Transverse colon (tissue), 4 donors: ENCODE data around the gene ALKBH5. TPM values are rescaled to one million over a fixed set of nuclear protein-coding genes. Genes with fewer than 3 reads are reported as not detected.

ENCODE experiments used
- DNase-seq: peaks from one replicate; pipeline ENCODE4 v3.0.0-alpha.2; 2019
- H3K27ac ChIP-seq, 4 donors: fragments of 200-600 bp; sonication (generic); 2 replicates each; pipeline ENCODE4 v1.5.1; 2016 to 2018; ENCODE audit warnings: inconsistent platforms in 4 of 4
- H3K27me3 ChIP-seq: fragments of 200-600 bp; sonication (generic); 2 replicates; pipeline ENCODE4 v1.5.1; 2017; ENCODE audit warnings: inconsistent platforms
- H3K36me3 ChIP-seq, 4 donors: fragments of 200-600 bp; sonication (generic); 2 replicates each; pipeline ENCODE4 v1.5.1; 2017 to 2019; ENCODE audit warnings: inconsistent platforms in 4 of 4
- H3K4me1 ChIP-seq, 4 donors: fragments of 200-600 bp; sonication (generic); 2 replicates each; pipeline ENCODE4 v1.5.1; 2017 to 2020; ENCODE audit warnings: inconsistent platforms in 4 of 4
- H3K4me3 ChIP-seq, 4 donors: fragments of 200-600 bp; sonication (generic); 1 replicate in 1 of 4; 2 replicates in 3 of 4; pipeline versions ENCODE4 v1.5.1 to v1.6.1; 2017 to 2019; ENCODE audit warnings: inconsistent platforms in 4 of 4
- H3K9me3 ChIP-seq, 2 donors: fragments of 200-600 bp; sonication (generic); 2 replicates each; pipeline ENCODE4 v1.5.1; 2017 to 2019; ENCODE audit warnings: inconsistent platforms in 2 of 2
- EP300 ChIP-seq: sonication (generic); formaldehyde crosslinking; IDR thresholded peaks from one replicate; pipeline ENCODE4 v1.6.1; 2017; ENCODE audit warnings: antibody characterized with exemption, low read depth
- POLR2A ChIP-seq: fragments of 450-650 bp; IDR thresholded peaks from one replicate; pipeline ENCODE4 v1.6.1; 2016; ENCODE audit warnings: antibody characterized with exemption, mild to moderate bottlenecking, moderate library complexity
- POLR2AphosphoS5 ChIP-seq, 3 donors: sonication (generic); formaldehyde crosslinking; IDR thresholded peaks; one replicate each; pipeline ENCODE4 v1.6.1; 2016; ENCODE audit warnings: antibody characterized with exemption in 3 of 3
- WGBS, 2 donors: methylation state at CpG; one replicate each; pipeline ENCODE4 v1.1.5; 2018; ENCODE audit warnings: low coverage in 1 of 2; 5-methylcytosine and 5-hydroxymethylcytosine counted together
- in situ Hi-C, 4 donors: fragments of 200-750 bp; cut with MboI; loops; one replicate each; pipeline versions ENCODE4 v1.15.0 to v1.15.1; 2017; ENCODE audit warnings: low sequenced_read_pairs in 3 of 4, low pct_ligation_motif_present in 1 of 4, low pct_unique_long_range_greater_than_20kb in 1 of 4
- intact Hi-C: fragments of 100-400 bp; cut with DNase I; formaldehyde crosslinking; loops from one replicate; pipeline ENCODE4 v1.15.1; 2023; ENCODE audit warnings: low total_unique reads
- total RNA-seq, 4 donors: library from RNA; depleted of rRNA; stranded (reverse); fragments of >200 nt; gene quantifications; one replicate each; pipeline ENCODE4 v1.1.0, GENCODE V29; 2016
- TF ChIP-seq, protein P1 (sequence below), 5 experiments: fragments of 200-600 bp in 3 of 5; fragments of 450-650 bp in 2 of 5; sonication (generic) in 3 of 5; IDR thresholded peaks; 1 replicate in 2 of 5; 2 replicates in 3 of 5; pipeline ENCODE4 v1.5.1; 2016 to 2017; ENCODE audit warnings: antibody characterized with exemption in 5 of 5, inconsistent platforms in 3 of 5, mild to moderate bottlenecking in 2 of 5, moderate library complexity in 1 of 5

Gene ALKBH5
- total RNA-seq, 4 donors from 2014 or later, result 69.2 to 109 (median 88.4) TPM

GRCh38 chr17:18231164-18231563, 47.5 kb downstream of the ALKBH5 start:
- no peak overlapping the region for H3K4me3 ChIP-seq
- no peaks in the 10 kb centered on the region for H3K27me3 ChIP-seq
- H3K27ac ChIP-seq, result no peak overlapping the region
- in situ Hi-C loops, result no loop called here
- WGBS, 2 donors, result 59 to 76% methylated on average over 3 to 9 of the region's 9 CpGs
- H3K9me3 ChIP-seq, result no peaks in the 10 kb centered on the region
- H3K4me1 ChIP-seq, result peaks cover 4 to 6% (median 5%) of the 10 kb centered on the region in 4 donors
- intact Hi-C loops, result no loop called here
- no peak for DNase-seq
- H3K36me3 ChIP-seq, result no peaks in the 10 kb centered on the region
- TF ChIP-seq POLR2AphosphoS5 (IDR thresholded peaks at IDR 0.05) (no peak), EP300 (no peak), POLR2A (no peak)
- TF ChIP-seq, protein P1, sequence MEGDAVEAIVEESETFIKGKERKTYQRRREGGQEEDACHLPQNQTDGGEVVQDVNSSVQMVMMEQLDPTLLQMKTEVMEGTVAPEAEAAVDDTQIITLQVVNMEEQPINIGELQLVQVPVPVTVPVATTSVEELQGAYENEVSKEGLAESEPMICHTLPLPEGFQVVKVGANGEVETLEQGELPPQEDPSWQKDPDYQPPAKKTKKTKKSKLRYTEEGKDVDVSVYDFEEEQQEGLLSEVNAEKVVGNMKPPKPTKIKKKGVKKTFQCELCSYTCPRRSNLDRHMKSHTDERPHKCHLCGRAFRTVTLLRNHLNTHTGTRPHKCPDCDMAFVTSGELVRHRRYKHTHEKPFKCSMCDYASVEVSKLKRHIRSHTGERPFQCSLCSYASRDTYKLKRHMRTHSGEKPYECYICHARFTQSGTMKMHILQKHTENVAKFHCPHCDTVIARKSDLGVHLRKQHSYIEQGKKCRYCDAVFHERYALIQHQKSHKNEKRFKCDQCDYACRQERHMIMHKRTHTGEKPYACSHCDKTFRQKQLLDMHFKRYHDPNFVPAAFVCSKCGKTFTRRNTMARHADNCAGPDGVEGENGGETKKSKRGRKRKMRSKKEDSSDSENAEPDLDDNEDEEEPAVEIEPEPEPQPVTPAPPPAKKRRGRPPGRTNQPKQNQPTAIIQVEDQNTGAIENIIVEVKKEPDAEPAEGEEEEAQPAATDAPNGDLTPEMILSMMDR (IDR thresholded peaks at IDR 0.05), result no peak

DNA sequence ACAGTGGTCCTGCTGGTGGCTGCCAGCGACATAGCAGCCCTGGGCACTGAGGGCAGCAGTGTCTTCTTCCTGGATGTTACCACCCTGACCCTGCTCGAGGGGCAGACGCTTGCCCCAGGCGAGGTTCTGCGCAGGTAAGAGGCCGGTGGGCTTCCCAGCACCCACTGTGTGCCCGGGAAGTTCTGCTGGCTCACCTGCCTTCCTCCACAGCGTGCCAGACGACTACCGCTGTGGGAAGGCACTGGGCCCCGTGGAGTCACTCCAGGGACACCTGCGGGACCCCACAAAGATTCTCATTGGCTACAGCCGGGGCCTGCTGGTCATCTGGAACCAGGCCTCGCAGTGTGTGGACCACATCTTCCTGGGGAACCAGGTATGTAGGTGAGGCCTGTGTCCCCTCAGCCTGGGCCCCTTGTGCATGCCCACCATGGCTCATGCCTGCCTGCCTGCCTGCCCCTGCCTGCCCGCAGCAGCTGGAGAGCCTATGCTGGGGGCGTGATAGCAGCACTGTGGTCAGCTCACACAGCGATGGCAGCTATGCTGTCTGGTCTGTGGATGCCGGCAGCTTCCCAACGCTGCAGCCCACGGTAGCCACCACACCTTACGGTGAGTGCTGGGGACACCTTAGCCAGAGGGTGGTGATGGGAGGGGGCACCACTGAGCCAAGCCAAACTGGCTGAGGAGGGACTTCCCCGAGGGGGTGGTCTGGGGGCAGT, 50.3 kb downstream of the ALKBH5 start:
- H3K36me3 ChIP-seq, result no peaks in the 10 kb centered on the region
- DNase-seq, result no peak

DNA sequence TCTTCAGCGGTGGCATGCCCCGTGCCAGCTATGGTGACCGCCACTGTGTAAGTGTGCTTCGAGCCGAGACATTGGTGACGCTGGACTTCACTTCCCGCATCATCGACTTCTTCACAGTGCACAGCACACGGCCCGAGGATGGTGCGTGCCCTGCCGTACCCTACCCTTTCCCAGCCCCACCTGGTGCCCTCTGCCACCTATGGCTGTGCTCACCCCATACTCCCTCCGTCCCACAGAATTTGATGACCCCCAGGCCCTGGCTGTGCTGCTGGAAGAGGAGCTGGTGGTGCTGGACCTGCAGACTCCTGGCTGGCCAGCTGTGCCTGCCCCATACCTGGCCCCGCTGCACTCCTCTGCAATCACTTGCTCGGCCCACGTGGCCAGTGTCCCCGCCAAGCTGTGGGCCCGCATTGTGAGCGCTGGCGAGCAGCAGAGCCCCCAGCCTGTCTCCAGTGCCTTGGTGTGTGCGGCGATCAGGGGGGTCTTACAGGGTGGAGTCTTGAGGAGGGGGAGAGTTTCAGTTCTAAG, 51.3 kb downstream of the ALKBH5 start:
- Histone ChIP-seq H3K27me3 (no peaks in the 10 kb centered on the region), H3K4me3 (no peak overlapping the region), H3K36me3 (no peaks in the 10 kb centered on the region), H3K9me3 (no peaks in the 10 kb centered on the region), H3K4me1 (no peaks in the 10 kb centered on the region), H3K27ac (no peak overlapping the region)
- 98% methylated on average over 18 of the region's 22 CpGs; no CpG with 5 or more reads in 1 of the 2 donors for WGBS, 2 donors
- DNase-seq, result no peak
- TF ChIP-seq POLR2AphosphoS5 (IDR thresholded peaks at IDR 0.05), result no peak
- no peak for TF ChIP-seq POLR2A
- TF ChIP-seq EP300, result no peak
- TF ChIP-seq, protein P1 (IDR thresholded peaks at IDR 0.05), result no peak
- intact Hi-C loops (no loop called here), in situ Hi-C loops (no loop called here)

More for the DNA sequence above, 50.3 kb downstream of the ALKBH5 start:
- H3K4me3 ChIP-seq, result no peak overlapping the region
- H3K9me3 ChIP-seq, result no peaks in the 10 kb centered on the region
- H3K4me1 ChIP-seq, result no peaks in the 10 kb centered on the region
- no peak for TF ChIP-seq POLR2A
- TF ChIP-seq, protein P1 (IDR thresholded peaks at IDR 0.05), result no peak
- TF ChIP-seq POLR2AphosphoS5 (IDR thresholded peaks at IDR 0.05), result no peak
- no peak for TF ChIP-seq EP300
- no peak overlapping the region for H3K27ac ChIP-seq
- intact Hi-C loops, result no loop called here
- H3K27me3 ChIP-seq, result no peaks in the 10 kb centered on the region
- WGBS, 2 donors, result 92% methylated on average over 20 of the region's 22 CpGs; no CpG with 5 or more reads in 1 of the 2 donors
- in situ Hi-C loops, result no loop called here

- H3K4me1 ChIP-seq, result no peaks in the 10 kb centered on the region
- 76% methylated on average over 14 of the region's 14 CpGs; no CpG with 5 or more reads in 1 of the 2 donors for WGBS, 2 donors
- H3K27ac ChIP-seq, result no peak overlapping the region
- H3K27me3 ChIP-seq, result no peaks in the 10 kb centered on the region
- TF ChIP-seq EP300 (no peak), POLR2A (no peak)
- in situ Hi-C loops, result no loop called here
- H3K4me3 ChIP-seq, result no peak overlapping the region
- intact Hi-C loops, result no loop called here
- no peak for DNase-seq
- no peaks in the 10 kb centered on the region for H3K9me3 ChIP-seq
- no peaks in the 10 kb centered on the region for H3K36me3 ChIP-seq
Measured at GRCh38 chr17:18235743-18236256, 52.2 kb downstream of the ALKBH5 start.
